Measurements from ENCODE around the gene AUTS2. TPM values are rescaled to one million over a fixed set of nuclear protein-coding genes. Genes with fewer than 3 reads are reported as not detected.

Gene AUTS2
- total and polyA plus RNA-seq, 10 of the 15 experiments (the other 5 are each of a cell fraction or from before 2014, with no cell fraction given), result 6.4 to 55.6 (median 21.6) TPM

DNA sequence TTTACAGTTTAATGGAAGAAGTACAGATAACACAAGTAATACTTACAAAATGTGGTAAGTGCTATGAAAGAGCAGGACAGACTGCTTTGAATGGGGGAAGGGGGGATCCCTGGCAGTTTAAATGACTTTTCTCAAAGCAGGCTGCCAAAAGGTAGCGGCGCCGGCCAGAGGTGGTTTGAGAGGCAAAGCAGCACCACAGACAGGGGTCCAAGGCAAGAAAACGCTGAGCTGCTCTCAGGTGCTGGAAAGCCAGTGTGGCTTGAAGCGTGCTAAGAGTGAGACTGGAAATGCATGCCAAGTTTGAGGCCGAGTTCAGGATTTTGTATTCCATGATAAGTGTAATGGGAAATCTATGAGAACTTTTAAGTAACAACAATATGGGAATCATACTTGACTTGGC, 437.7 kb downstream of the AUTS2 start:
- Histone ChIP-seq H3K4me2 (ENCODE audit: control insufficient read depth, insufficient read depth) (no peak overlapping the region), H3K36me3 (ENCODE audit: control insufficient read depth in 2 of 2, insufficient read depth in 2 of 2, low read length in 1 of 2) (no peaks in the 10 kb centered on the region), H3K27me3 (replicated peaks in 1 of 2; ENCODE audit: control insufficient read depth in 2 of 2, insufficient read depth in 2 of 2, low read length in 1 of 2) (no peaks in the 10 kb centered on the region), H3K79me2 (ENCODE audit: control insufficient read depth, insufficient read depth, low read length) (no peaks in the 10 kb centered on the region), H3K4me1 (ENCODE audit: control insufficient read depth, insufficient read depth, low read length) (no peaks in the 10 kb centered on the region), H3K9ac (ENCODE audit: control insufficient read depth, insufficient read depth, low read length) (no peak overlapping the region), H3K27ac (ENCODE audit: control insufficient read depth, insufficient read depth) (no peak overlapping the region), H3K4me3 (no peak overlapping the region), H2AFZ (ENCODE audit: control insufficient read depth, low read depth, low read length) (no peak overlapping the region), H4K20me1 (ENCODE audit: control insufficient read depth, insufficient read depth) (no peaks in the 10 kb centered on the region), H3K9me3 (replicated peaks; ENCODE audit: control insufficient read depth, insufficient read depth, low read length) (no peaks in the 10 kb centered on the region; the same call in 1 of the 3 replicates)
- ChIA-PET SMC1A (ENCODE audit: uncharacterized antibody, unreplicated experiment) (interaction anchor here (1.1 to 2.2 kb wide), 7 partner anchors 10 to 292 kb away, joined by 3 to 11 read pairs (median 4); no protein-coding TSS in a partner anchor), RAD21 (ENCODE audit: unreplicated experiment) (no interaction called here), CTCF (interaction anchor here (1.2 kb wide), 1 partner anchor 33 kb away, joined by 3 read pairs; no protein-coding TSS in a partner anchor), POLR2A (interaction anchor here (0.6 to 1.5 kb wide), 2 partner anchors 68 to 73 kb away, joined by 4 to 5 read pairs; no protein-coding TSS in a partner anchor)
- TF ChIP-seq FOS (IDR thresholded peaks at IDR 0.05; ENCODE audit: borderline replicate concordance, extremely low read depth, insufficient read length) (no peak), NR2C2 (IDR thresholded peaks at IDR 0.05; ENCODE audit: borderline replicate concordance, control insufficient read depth, insufficient read length, low read depth) (no peak), ZNF207 (IDR thresholded peaks at IDR 0.05; ENCODE audit: borderline replicate concordance) (no peak), BACH1 (IDR thresholded peaks at IDR 0.05; ENCODE audit: borderline replicate concordance) (no peak), MYC (IDR thresholded peaks at IDR 0.05; ENCODE audit: insufficient read depth, insufficient read length, insufficient replicate concordance, low read length, severe bottlenecking) (no peak), SMAD5 (IDR thresholded peaks at IDR 0.05; ENCODE audit: low read depth) (no peak), PAX8 (IDR thresholded peaks at IDR 0.05) (no peak)
- TF ChIP-seq, protein P1, sequence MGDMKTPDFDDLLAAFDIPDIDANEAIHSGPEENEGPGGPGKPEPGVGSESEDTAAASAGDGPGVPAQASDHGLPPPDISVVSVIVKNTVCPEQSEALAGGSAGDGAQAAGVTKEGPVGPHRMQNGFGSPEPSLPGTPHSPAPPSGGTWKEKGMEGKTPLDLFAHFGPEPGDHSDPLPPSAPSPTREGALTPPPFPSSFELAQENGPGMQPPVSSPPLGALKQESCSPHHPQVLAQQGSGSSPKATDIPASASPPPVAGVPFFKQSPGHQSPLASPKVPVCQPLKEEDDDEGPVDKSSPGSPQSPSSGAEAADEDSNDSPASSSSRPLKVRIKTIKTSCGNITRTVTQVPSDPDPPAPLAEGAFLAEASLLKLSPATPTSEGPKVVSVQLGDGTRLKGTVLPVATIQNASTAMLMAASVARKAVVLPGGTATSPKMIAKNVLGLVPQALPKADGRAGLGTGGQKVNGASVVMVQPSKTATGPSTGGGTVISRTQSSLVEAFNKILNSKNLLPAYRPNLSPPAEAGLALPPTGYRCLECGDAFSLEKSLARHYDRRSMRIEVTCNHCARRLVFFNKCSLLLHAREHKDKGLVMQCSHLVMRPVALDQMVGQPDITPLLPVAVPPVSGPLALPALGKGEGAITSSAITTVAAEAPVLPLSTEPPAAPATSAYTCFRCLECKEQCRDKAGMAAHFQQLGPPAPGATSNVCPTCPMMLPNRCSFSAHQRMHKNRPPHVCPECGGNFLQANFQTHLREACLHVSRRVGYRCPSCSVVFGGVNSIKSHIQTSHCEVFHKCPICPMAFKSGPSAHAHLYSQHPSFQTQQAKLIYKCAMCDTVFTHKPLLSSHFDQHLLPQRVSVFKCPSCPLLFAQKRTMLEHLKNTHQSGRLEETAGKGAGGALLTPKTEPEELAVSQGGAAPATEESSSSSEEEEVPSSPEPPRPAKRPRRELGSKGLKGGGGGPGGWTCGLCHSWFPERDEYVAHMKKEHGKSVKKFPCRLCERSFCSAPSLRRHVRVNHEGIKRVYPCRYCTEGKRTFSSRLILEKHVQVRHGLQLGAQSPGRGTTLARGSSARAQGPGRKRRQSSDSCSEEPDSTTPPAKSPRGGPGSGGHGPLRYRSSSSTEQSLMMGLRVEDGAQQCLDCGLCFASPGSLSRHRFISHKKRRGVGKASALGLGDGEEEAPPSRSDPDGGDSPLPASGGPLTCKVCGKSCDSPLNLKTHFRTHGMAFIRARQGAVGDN (IDR thresholded peaks at IDR 0.05), result no peak
- TF ChIP-seq, protein P2, sequence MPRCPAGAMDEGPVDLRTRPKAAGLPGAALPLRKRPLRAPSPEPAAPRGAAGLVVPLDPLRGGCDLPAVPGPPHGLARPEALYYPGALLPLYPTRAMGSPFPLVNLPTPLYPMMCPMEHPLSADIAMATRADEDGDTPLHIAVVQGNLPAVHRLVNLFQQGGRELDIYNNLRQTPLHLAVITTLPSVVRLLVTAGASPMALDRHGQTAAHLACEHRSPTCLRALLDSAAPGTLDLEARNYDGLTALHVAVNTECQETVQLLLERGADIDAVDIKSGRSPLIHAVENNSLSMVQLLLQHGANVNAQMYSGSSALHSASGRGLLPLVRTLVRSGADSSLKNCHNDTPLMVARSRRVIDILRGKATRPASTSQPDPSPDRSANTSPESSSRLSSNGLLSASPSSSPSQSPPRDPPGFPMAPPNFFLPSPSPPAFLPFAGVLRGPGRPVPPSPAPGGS (IDR thresholded peaks at IDR 0.05; ENCODE audit: borderline replicate concordance, insufficient read depth, low read depth, low read length, poor library complexity, severe bottlenecking), result no peak
- TF ChIP-seq, protein P3, sequence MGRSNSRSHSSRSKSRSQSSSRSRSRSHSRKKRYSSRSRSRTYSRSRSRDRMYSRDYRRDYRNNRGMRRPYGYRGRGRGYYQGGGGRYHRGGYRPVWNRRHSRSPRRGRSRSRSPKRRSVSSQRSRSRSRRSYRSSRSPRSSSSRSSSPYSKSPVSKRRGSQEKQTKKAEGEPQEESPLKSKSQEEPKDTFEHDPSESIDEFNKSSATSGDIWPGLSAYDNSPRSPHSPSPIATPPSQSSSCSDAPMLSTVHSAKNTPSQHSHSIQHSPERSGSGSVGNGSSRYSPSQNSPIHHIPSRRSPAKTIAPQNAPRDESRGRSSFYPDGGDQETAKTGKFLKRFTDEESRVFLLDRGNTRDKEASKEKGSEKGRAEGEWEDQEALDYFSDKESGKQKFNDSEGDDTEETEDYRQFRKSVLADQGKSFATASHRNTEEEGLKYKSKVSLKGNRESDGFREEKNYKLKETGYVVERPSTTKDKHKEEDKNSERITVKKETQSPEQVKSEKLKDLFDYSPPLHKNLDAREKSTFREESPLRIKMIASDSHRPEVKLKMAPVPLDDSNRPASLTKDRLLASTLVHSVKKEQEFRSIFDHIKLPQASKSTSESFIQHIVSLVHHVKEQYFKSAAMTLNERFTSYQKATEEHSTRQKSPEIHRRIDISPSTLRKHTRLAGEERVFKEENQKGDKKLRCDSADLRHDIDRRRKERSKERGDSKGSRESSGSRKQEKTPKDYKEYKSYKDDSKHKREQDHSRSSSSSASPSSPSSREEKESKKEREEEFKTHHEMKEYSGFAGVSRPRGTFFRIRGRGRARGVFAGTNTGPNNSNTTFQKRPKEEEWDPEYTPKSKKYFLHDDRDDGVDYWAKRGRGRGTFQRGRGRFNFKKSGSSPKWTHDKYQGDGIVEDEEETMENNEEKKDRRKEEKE (IDR thresholded peaks at IDR 0.05), result no peak
- TF ChIP-seq, protein P4, sequence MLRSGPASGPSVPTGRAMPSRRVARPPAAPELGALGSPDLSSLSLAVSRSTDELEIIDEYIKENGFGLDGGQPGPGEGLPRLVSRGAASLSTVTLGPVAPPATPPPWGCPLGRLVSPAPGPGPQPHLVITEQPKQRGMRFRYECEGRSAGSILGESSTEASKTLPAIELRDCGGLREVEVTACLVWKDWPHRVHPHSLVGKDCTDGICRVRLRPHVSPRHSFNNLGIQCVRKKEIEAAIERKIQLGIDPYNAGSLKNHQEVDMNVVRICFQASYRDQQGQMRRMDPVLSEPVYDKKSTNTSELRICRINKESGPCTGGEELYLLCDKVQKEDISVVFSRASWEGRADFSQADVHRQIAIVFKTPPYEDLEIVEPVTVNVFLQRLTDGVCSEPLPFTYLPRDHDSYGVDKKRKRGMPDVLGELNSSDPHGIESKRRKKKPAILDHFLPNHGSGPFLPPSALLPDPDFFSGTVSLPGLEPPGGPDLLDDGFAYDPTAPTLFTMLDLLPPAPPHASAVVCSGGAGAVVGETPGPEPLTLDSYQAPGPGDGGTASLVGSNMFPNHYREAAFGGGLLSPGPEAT (IDR thresholded peaks at IDR 0.05; ENCODE audit: low read depth), result no peak
- intact Hi-C loops (cut with micrococcal nuclease; ENCODE audit: unreplicated experiment), result loop anchor here (10.0 kb wide), 1 partner anchor 431 kb away; no protein-coding TSS in a partner anchor
- BruUV-seq (replicated peaks), result no TSS peak
- in situ Hi-C loops (cut with MboI), result no loop called here
- no peak for DNase-seq (ENCODE audit: low read depth, low spot score)
- 57% methylated on average over 6 of the region's 6 CpGs for WGBS (ENCODE audit: insufficient coverage, insufficient replicate concordance, low lambda C conversion rate, missing lambda C conversion rate)
- no peak for FAIRE-seq
- ATAC-seq, result no peak

Measured in GM12878 (cell line).